ENCODE data around the gene EDARADD.
"Not testable (repeated sequence)": the region's sequence is repeated elsewhere in the genome, so short reads cannot be mapped to it uniquely, and the experiment has no call there.

EDARADD gene

GRCh38 chr1:236365999-236366570 lies 28.0 kb upstream of the EDARADD start:
- no peak overlapping the region for H3K27ac ChIP-seq
- no peaks in the 10 kb centered on the region for H3K36me3 ChIP-seq
- intact Hi-C loops (cut with DNase I; ENCODE audit: low total_unique reads), result no loop called here
- no peak for TF ChIP-seq CTCF (IDR thresholded peaks at IDR 0.05)
- H3K4me3 ChIP-seq, result no peak overlapping the region
- no peaks in the 10 kb centered on the region for H3K9me3 ChIP-seq
- no peak for DNase-seq
- no peaks in the 10 kb centered on the region for H3K4me1 ChIP-seq
- H3K27me3 ChIP-seq, result no peaks in the 10 kb centered on the region

- H3K27me3 ChIP-seq; H3K4me1 ChIP-seq; H3K27ac ChIP-seq; H3K36me3 ChIP-seq; DNase-seq; H3K9me3 ChIP-seq; H3K4me3 ChIP-seq; intact Hi-C loops (cut with DNase I; ENCODE audit: low total_unique reads): not testable (repeated sequence)
Measured at GRCh38 chr1:236366681-236367080, 27.4 kb upstream of the EDARADD start.

- no peaks in the 10 kb centered on the region for H3K27me3 ChIP-seq
- intact Hi-C loops (cut with DNase I; ENCODE audit: low total_unique reads), result no loop called here
- H3K36me3 ChIP-seq, result no peaks in the 10 kb centered on the region
- H3K4me3 ChIP-seq, result no peak overlapping the region
- no peak for DNase-seq
- no peak for TF ChIP-seq CTCF (IDR thresholded peaks at IDR 0.05)
- peaks cover 0 to 9% (median 5%) of the 10 kb centered on the region in 3 donors for H3K9me3 ChIP-seq
- H3K4me1 ChIP-seq, result no peaks in the 10 kb centered on the region
- H3K27ac ChIP-seq, result no peak overlapping the region
Measured at GRCh38 chr1:236370420-236370819, 23.7 kb upstream of the EDARADD start.

GRCh38 chr1:236371083-236371482 lies 23.0 kb upstream of the EDARADD start:
- no peaks in the 10 kb centered on the region for H3K36me3 ChIP-seq
- intact Hi-C loops (cut with DNase I; ENCODE audit: low total_unique reads), result no loop called here
- no peaks in the 10 kb centered on the region for H3K4me1 ChIP-seq
- H3K4me3 ChIP-seq, result no peak overlapping the region
- DNase-seq, result no peak
- no peak for TF ChIP-seq CTCF (IDR thresholded peaks at IDR 0.05)
- H3K27me3 ChIP-seq, result no peaks in the 10 kb centered on the region
- H3K27ac ChIP-seq, result no peak overlapping the region
- H3K9me3 ChIP-seq, result peaks cover 0 to 9% (median 5%) of the 10 kb centered on the region in 3 donors

- Histone ChIP-seq H3K4me3 (no peak overlapping the region), H3K27ac (no peak overlapping the region), H3K4me1 (no peaks in the 10 kb centered on the region), H3K9me3 (peaks cover 0 to 4% (median 3%) of the 10 kb centered on the region in 3 donors), H3K27me3 (no peaks in the 10 kb centered on the region), H3K36me3 (no peaks in the 10 kb centered on the region)
- intact Hi-C loops (cut with DNase I; ENCODE audit: low total_unique reads), result no loop called here
- DNase-seq, result no peak
- no peak for TF ChIP-seq CTCF (IDR thresholded peaks at IDR 0.05)
Measured at GRCh38 chr1:236377832-236378535, 16.1 kb upstream of the EDARADD start.

- intact Hi-C loops (cut with DNase I; ENCODE audit: low total_unique reads), result no loop called here
- H3K27me3 ChIP-seq, result no peaks in the 10 kb centered on the region
Measured at GRCh38 chr1:236381565-236382158, 12.4 kb upstream of the EDARADD start.

More at GRCh38 chr1:236381565-236382158, 12.4 kb upstream of the EDARADD start:
- H3K4me3 ChIP-seq, result no peak overlapping the region
- no peak for DNase-seq
- no peak for TF ChIP-seq CTCF (IDR thresholded peaks at IDR 0.05)
- H3K4me1 ChIP-seq, result no peaks in the 10 kb centered on the region
- no peaks in the 10 kb centered on the region for H3K36me3 ChIP-seq
- H3K9me3 ChIP-seq, result peaks cover 0 to 4% (median 0%) of the 10 kb centered on the region in 3 donors
- H3K27ac ChIP-seq, result no peak overlapping the region

Data from tibial artery (tissue), 4 donors.